ENCODE measurements around the gene FAM20B. TPM values are rescaled to one million over a fixed set of nuclear protein-coding genes. Genes with fewer than 3 reads are reported as not detected.
A peak's percentile ranks its signal among the peaks of the same experiment; 100 is the strongest.

The FAM20B gene
- total and polyA plus RNA-seq, 2 of the 13 experiments (the other 11 are each of a cell fraction or from before 2014, with no cell fraction given) = 13.8 to 26.9 TPM

DNA sequence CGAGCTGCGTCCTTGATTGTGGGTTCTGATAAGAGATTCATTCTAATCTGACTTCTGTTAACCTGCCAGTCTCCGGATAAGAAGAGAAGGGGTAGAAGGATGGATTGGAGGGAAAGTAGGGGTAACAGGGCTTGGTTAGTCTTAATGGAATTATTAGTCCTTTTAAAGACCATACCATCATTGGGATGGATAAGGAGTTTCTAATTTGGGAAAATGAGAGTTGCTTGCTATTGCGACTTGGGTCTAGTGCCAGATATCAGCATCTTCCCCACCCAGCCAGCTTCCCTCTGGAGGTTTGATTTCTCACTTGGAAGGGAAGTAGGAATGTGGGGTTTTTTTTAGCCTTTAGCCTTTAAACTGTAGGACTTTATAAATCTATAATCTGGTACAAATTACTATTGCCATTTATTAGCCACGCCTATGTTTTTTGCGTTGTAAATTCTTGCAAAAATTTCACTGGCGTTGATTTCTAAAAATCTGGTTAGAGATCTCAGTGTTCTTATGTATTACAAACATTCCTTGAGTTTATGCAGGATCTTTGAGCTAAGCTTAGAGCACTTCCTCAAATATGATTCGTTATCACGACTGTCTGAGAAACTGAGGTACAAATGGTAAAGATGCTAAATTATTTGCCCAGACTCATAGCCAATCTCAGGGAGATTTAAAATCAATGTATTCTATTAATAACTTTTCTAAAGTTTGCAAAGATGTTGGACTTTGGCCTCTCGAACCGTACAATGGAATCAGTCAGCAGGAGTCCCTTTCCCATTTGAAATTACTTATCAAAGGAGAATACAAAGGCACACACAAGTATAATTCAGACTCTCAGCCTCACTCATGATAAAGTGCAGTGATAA lies 1.3 kb downstream of the FAM20B start:
- Histone ChIP-seq H3K27me3 (ENCODE audit: control insufficient read depth in 1 of 2, insufficient read depth in 2 of 2, low read length in 2 of 2) (no peaks in the 10 kb centered on the region), H3K4me3 (replicated peaks in 1 of 3; ENCODE audit: insufficient read depth in 1 of 3, low read depth in 2 of 3, low read length in 3 of 3) (peak overlapping the region; percentile 77 to 86 (median 86)), H3K4me1 (ENCODE audit: insufficient read depth, low read length) (peaks cover 66% of the 10 kb centered on the region), H3K9me3 (ENCODE audit: low read length) (no peaks in the 10 kb centered on the region), H3K79me2 (ENCODE audit: insufficient read depth, low read length) (peaks cover 56% of the 10 kb centered on the region), H3K36me3 (replicated peaks in 1 of 2; ENCODE audit: control insufficient read depth in 1 of 2, insufficient read depth in 2 of 2, low read length in 2 of 2) (no peaks in the 10 kb centered on the region), H3K9ac (ENCODE audit: insufficient read depth, low read depth, low read length) (peak overlapping the region; percentile 97), H2AFZ (ENCODE audit: low read length) (no peak overlapping the region), H3K4me2 (ENCODE audit: low read depth, low read length) (peak overlapping the region; percentile 84), H3K27ac (ENCODE audit: extremely low read length, insufficient read depth, low read length) (peak overlapping the region; percentile 97), H4K20me1 (ENCODE audit: insufficient read depth, low read length) (no peaks in the 10 kb centered on the region)
- ATAC-seq (no peak), FAIRE-seq (peak; percentile 66), DNase-seq (ENCODE audit: low spot score) (peak; percentile 65)
- 5% methylated on average over 11 of the region's 11 CpGs for WGBS (ENCODE audit: low lambda C conversion rate)
- CTCF ChIA-PET (ENCODE audit: low intra/inter-chr PET ratio, low total read pairs) = no interaction called here
- BruUV-seq (replicated peaks) = TSS peak; percentile 70
- in situ Hi-C loops (cut with HindIII; ENCODE audit: extremely low pct_ligation_motif_present, low pct_unique_long_range_greater_than_20kb) = no loop called here
- POLR2A ChIA-PET = interaction anchor here (0.5 to 1.5 kb wide), 2 partner anchors 16 to 1386 kb away, joined by 3 read pairs; no protein-coding TSS in a partner anchor
- intact Hi-C loops (cut with micrococcal nuclease; ENCODE audit: unreplicated experiment) = loop anchor here (1.0 kb wide), 1 partner anchor 19 kb away; no protein-coding TSS in a partner anchor
- TF ChIP-seq GZF1 (CRISPR knock-in tag; IDR thresholded peaks at IDR 0.05) (no peak), SAP130 (CRISPR knock-in tag; IDR thresholded peaks at IDR 0.05; ENCODE audit: low read depth) (no peak), ZNF282 (IDR thresholded peaks at IDR 0.05; ENCODE audit: partially characterized antibody) (no peak), FOXP1 (IDR thresholded peaks at IDR 0.05) (no peak), FOXP1 (CRISPR knock-in tag; IDR thresholded peaks at IDR 0.05) (no peak), RBM39 (IDR thresholded peaks at IDR 0.05; ENCODE audit: low read depth, low read length, poor library complexity, severe bottlenecking) (no peak), ZNF333 (CRISPR knock-in tag; IDR thresholded peaks at IDR 0.05; ENCODE audit: borderline replicate concordance) (no peak), GATAD1 (CRISPR knock-in tag; IDR thresholded peaks at IDR 0.05) (no peak), NCOR1 (IDR thresholded peaks at IDR 0.05; ENCODE audit: borderline replicate concordance, low read length) (peak; percentile 41; the same call in 1 of the 2 replicates), ZNF792 (CRISPR knock-in tag; IDR thresholded peaks at IDR 0.05) (0 out of 2 replicates have a peak, but pooled peaks have one; percentile 34), ZBTB38 (CRISPR knock-in tag; IDR thresholded peaks at IDR 0.05) (no peak), SP5 (CRISPR knock-in tag; IDR thresholded peaks at IDR 0.05; ENCODE audit: borderline replicate concordance, low read depth) (no peak), SOX13 (IDR thresholded peaks at IDR 0.05) (no peak), SOX13 (CRISPR knock-in tag; conservative IDR thresholded peaks at IDR 0.05 in 1 of 2, IDR thresholded peaks at IDR 0.05 in 1 of 2) (0 out of 4 replicates have a peak, but pooled peaks of 1 of the 2 experiments have one; percentile 13), ZKSCAN1 (IDR thresholded peaks at IDR 0.05; ENCODE audit: low read length) (no peak), SMYD3 (CRISPR knock-in tag; IDR thresholded peaks at IDR 0.05) (0 out of 2 replicates have a peak, but pooled peaks have one; percentile 49), MEF2D (CRISPR knock-in tag; IDR thresholded peaks at IDR 0.05) (peak; percentile 90), ZNF777 (CRISPR knock-in tag; IDR thresholded peaks at IDR 0.05) (0 out of 2 replicates have a peak, but pooled peaks have one; percentile 20), ZFX (CRISPR knock-in tag; IDR thresholded peaks at IDR 0.05; ENCODE audit: low read depth) (no peak), ARID2 (CRISPR knock-in tag; IDR thresholded peaks at IDR 0.05; ENCODE audit: borderline replicate concordance) (no peak)
- TF ChIP-seq, protein P1, sequence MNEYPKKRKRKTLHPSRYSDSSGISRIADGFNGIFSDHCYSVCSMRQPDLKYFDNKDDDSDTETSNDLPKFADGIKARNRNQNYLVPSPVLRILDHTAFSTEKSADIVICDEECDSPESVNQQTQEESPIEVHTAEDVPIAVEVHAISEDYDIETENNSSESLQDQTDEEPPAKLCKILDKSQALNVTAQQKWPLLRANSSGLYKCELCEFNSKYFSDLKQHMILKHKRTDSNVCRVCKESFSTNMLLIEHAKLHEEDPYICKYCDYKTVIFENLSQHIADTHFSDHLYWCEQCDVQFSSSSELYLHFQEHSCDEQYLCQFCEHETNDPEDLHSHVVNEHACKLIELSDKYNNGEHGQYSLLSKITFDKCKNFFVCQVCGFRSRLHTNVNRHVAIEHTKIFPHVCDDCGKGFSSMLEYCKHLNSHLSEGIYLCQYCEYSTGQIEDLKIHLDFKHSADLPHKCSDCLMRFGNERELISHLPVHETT (CRISPR knock-in tag; conservative IDR thresholded peaks at IDR 0.05) = no peak
- TF ChIP-seq, protein P2, sequence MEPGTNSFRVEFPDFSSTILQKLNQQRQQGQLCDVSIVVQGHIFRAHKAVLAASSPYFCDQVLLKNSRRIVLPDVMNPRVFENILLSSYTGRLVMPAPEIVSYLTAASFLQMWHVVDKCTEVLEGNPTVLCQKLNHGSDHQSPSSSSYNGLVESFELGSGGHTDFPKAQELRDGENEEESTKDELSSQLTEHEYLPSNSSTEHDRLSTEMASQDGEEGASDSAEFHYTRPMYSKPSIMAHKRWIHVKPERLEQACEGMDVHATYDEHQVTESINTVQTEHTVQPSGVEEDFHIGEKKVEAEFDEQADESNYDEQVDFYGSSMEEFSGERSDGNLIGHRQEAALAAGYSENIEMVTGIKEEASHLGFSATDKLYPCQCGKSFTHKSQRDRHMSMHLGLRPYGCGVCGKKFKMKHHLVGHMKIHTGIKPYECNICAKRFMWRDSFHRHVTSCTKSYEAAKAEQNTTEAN (CRISPR knock-in tag; conservative IDR thresholded peaks at IDR 0.05) = no peak
- TF ChIP-seq, protein P3, sequence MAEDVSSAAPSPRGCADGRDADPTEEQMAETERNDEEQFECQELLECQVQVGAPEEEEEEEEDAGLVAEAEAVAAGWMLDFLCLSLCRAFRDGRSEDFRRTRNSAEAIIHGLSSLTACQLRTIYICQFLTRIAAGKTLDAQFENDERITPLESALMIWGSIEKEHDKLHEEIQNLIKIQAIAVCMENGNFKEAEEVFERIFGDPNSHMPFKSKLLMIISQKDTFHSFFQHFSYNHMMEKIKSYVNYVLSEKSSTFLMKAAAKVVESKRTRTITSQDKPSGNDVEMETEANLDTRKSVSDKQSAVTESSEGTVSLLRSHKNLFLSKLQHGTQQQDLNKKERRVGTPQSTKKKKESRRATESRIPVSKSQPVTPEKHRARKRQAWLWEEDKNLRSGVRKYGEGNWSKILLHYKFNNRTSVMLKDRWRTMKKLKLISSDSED (CRISPR knock-in tag; IDR thresholded peaks at IDR 0.05) = no peak
